Stimulated activated CD4-positive, alpha-beta T cell treated with anti-CD3 and anti-CD28 coated beads, Interleukin-1b, Interleukin-23, amount 100 ng/mL, for 4 hours (primary cell): ENCODE results near the gene MINDY4B.

Source experiments
- DNase-seq, 2 donors: peaks; one replicate each; pipeline ENCODE4 v3.0.0-alpha.2; 2020; ENCODE audit warnings: low read depth in 2 of 2

Gene MINDY4B

GRCh38 chr3:150844484-150844883, 60.8 kb downstream of the MINDY4B start:
- DNase-seq: no peak

- DNase-seq: no peak
These were observed 62.0 kb downstream of the MINDY4B start for GRCh38 chr3:150843241-150843640.

- no peak for DNase-seq
These were observed 64.3 kb downstream of the MINDY4B start for GRCh38 chr3:150840802-150841515.

- DNase-seq: no peak
These were observed 74.5 kb downstream of the MINDY4B start for GRCh38 chr3:150830745-150831144.

GRCh38 chr3:150830094-150830681, 75.1 kb downstream of the MINDY4B start:
- no peak for DNase-seq

GRCh38 chr3:150829408-150829807, 75.8 kb downstream of the MINDY4B start:
- no peak for DNase-seq

GRCh38 chr3:150828997-150829396, 76.2 kb downstream of the MINDY4B start:
- no peak for DNase-seq

GRCh38 chr3:150828261-150828660, 77.0 kb downstream of the MINDY4B start:
- no peak for DNase-seq

- no peak for DNase-seq
These were observed 78.6 kb downstream of the MINDY4B start for GRCh38 chr3:150826466-150827282.

- no peak for DNase-seq
These were observed 79.3 kb downstream of the MINDY4B start for GRCh38 chr3:150825916-150826377.

- no peak for DNase-seq
These were observed 79.9 kb downstream of the MINDY4B start for GRCh38 chr3:150825192-150825915.

- DNase-seq: no peak
These were observed 82.0 kb downstream of the MINDY4B start for GRCh38 chr3:150823277-150823676.

- DNase-seq: no peak
These were observed 82.6 kb downstream of the MINDY4B start for GRCh38 chr3:150822636-150823035.
